Left kidney (tissue), 2 donors: ENCODE measurements around the gene USP34. TPM values are rescaled to one million over a fixed set of nuclear protein-coding genes. Genes with fewer than 3 reads are reported as not detected.
"Not testable (repeated sequence)": the region's sequence is repeated elsewhere in the genome, so short reads cannot be mapped to it uniquely, and the experiment has no call there.

Experiments used
- DNase-seq: peaks from one replicate; pipeline ENCODE4 v3.0.0-alpha.2; 2013
- polyA plus RNA-seq: library from polyadenylated mRNA; unstranded; fragments of 120-200 nt; gene quantifications from one replicate; pipeline ENCODE4 v1.2.1, GENCODE V29; 2013; ENCODE audit not compliant: insufficient read length

The USP34 gene
- polyA plus RNA-seq, 1 donor = 171 TPM

DNA sequence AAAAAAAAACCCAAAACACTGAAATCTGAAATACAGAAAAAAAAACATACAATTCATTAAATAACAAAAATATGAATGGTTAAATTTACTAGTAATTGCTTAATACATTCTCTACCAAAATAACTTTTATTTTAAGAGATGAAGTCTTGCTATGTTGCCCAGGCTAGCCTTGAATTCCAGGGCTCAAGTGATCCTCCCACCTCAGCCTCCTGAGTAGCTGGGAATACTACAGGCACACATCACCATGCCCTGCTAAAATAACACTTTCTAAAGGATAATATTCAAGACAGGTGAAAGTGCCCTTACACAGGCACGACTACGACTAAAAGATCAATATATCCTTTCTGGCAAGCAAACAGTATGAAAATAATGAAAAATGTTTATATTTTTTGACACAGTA, 9.5 kb downstream of the USP34 start:
- DNase-seq = no peak

DNA sequence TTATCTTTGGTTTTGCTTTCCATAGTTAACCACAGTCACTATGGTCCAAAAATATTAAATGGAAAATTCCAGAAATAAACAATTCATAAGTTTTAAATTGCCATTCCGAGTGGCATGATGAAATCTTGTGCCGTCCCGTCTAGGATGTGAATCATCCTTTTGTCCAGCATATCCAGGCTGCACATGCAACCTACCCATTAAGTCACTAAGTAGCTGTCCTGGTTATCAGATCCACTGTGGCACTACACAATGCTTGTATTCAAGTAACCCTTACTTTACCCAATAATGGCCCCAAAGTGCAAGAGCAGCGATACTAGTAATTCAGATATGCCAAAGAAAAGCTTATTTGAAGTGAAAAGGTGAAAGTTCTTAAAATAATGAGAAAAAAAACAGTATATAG, 10.7 kb downstream of the USP34 start:
- no peak for DNase-seq

DNA sequence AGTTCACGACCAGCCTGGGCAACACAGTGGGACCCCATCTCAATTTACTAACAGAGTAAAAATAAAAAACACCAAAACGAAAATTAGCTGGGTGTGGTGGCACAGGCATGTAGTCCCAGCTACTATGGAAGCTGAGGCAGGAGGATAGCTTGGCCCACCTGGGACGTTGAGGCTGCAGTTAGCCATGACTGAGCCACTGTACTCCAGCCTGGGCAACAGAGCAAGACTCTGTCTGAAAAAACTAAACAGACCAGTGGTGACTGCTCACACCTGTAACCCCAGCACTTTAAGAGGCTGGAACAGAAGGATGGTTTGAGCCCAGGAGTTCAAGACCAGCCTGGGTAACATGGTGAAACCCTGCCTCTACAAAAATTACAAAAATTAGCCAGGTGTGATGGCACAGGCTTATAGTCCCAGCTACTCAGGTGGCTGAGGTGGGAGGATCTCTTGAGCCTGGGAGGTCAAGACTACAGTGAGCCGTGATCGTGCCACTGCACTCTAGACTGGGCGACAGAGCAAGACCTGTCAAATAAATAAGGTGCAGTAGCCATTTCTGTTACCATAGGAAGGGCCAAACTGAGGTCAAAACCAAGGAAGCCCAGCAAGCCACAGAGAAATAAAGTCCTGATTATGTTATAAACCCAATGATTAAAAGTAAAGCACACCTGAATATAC, 14.0 kb downstream of the USP34 start:
- DNase-seq = no peak

DNA sequence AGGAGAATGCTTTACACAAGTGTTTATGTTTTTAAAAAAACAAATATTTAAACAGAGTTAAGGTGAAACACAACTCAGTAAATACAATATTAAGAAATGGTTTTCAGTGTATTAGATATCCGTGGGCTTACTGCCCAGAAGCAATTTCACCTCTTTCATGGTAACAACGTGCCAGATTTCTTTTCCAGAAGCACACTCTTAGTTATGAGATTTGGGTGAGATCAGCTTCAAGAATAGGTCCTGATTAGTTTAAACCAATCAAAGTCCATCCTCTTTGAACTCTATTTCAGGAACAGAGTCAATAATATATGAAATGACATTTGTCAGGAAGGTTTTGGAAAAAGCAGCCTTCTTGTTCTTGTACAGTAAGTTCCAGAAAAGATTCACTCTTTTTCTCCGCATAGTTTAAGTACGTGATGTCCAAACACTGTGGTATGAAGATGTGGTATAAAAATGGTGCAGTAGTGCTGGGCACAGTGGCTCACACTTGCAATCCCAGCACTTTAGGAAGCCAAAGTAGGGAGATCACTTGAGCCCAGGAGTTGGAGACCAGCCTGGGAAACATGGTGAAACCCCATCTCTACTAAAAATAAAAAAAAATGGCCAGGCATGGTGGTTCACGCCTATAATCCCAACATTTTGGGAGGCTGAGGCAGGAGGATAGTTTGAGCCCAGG, 14.7 kb downstream of the USP34 start:
- DNase-seq = no peak

DNA sequence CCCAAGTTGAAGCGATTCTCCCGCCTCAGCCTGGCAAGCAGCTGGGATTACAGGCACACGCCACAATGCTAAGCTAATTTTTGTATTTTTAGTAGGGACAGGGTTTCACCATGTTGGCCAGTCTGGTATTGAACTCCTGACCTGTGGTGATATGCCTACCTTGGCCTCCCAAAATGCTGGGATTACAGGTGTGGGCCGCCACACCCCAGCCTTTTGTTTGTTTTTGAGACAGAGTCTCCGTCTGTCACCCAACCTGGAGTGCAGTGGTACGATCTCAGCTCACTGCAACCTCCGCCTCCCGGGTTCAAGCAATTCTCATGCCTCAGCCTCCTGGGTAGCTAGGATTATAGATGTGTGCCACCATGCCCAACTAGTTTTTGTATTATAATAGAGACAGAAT, 15.9 kb downstream of the USP34 start:
- not testable (repeated sequence) for DNase-seq

DNA sequence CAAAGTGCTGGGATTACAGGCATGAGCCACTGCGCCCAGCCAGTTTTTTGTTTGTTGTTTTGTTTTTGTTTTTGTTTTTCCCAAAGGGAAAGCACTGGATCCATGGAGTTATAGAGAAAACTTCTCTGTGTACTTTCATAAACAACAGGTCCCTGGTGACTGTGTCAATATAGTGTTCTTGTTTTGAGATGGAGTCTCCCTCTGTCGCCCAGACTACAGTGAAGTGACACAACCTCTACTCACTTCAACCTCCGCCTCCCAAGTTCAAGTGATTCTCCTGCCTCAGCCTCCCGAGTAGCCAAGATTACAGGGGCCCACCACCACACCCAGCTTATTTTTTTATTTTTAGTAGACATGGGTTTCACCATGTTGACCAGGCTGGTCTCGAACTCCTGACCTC, 16.5 kb downstream of the USP34 start:
- no peak for DNase-seq

GRCh38 chr2:61452392-61452791, 18.5 kb downstream of the USP34 start:
- DNase-seq = no peak

DNA sequence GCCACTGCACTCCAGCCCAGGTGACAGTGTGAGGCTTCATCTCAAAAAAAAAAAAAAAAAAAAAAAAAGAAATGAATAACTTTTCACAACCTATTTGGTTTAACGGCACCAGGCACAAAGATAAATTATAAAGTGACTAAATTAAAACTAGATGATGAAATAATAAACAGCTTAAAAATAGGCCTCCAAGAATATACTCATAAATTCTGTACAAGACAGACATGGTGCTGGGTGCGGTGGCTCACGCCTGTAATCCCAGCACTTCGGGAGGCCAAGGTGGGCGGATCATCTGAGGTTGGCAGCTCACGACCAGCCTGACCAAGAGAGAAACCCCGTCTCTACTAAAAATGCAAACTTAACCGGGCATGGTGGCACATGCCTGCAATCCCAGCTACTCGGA, 19.7 kb downstream of the USP34 start:
- DNase-seq = no peak

DNA sequence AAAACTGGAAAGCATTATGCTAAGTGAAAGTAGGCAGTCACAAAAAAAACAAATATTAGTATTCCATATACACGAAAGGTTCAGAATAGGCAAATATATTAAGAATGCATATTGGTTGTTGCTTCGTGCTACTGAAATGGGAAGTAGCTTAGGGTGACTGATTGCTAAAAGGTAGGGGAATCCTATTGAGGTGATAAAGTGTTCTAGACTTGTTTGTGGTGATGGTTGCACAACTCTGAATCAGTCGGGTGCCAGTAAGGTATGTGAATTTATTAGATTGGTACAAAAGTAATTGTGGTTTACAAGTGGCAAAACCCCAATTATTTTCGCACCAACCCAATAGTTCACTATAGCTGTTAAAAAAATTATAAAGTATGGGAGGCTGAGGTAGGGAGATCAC, 20.7 kb downstream of the USP34 start:
- DNase-seq = no peak

GRCh38 chr2:61448229-61448628, 22.7 kb downstream of the USP34 start:
- DNase-seq = no peak

DNA sequence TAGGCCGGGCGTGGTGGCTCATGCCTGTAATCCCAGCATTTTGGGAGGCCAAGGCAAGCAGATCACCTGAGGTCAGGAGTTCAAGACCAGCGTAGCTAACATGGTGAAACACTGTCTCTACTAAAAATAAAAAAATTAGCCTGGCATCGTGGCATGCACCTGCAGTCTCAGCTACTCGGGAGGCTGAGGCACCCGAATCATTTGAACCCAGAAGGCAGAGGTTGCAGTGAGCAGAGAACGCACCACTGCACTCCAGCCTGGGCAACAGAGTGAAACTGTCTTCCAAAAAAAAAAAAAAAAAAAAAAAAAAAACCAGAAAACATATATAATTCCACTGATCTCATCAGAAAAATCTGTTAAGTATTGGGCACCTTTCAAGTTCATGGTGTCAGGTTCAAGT, 23.9 kb downstream of the USP34 start:
- DNase-seq = not testable (repeated sequence)

DNA sequence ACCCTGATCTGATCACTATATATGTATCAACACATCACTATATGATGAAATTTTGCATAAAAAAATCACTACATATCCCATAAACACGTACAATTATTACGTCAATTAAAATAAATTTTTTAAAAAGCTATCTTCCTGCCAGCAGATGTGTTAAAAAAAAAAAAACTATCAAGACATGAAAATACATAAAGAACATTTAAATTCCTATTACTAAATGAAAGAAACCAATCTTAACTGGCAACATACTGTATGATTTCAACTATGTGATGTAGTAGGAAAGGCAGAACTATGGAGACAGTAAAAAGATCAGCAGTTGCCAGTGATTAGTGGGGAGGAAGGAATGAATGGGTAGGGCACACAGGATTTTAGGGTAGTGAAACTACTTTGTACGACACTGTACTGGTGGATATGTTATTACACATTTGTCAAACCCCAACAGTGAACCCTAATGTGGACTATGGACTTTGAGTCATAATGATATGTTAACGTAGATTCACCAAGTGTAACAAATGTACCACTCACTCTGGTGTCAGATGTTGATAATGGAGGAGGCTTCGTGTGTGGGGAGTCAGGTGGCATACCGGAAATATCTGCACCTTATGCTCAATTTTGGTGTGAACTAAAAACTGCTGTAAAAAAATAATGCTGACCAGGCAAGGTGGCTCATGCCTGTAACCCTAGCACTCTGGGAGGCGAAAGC, 27.4 kb downstream of the USP34 start:
- no peak for DNase-seq

- no peak for DNase-seq
These were observed 31.5 kb downstream of the USP34 start for GRCh38 chr2:61439241-61440002.

DNA sequence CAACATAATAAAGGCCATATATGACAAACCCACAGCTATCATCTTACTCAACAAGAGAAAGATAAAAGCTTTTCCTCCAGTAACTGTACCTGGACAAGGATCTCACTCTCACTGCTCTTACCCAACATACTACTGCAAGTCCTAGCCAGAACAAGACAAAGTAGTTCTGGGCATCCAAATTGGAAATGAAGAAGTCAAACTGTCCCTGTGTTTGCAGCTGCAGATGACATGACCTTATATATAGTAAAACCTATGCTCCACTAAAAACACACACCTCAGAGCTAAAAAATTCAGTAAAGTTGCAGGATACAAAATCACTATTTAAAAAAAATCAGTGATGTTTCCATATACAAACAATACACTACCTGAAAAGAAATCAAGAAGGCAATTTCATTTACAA, 32.2 kb downstream of the USP34 start:
- no peak for DNase-seq

DNA sequence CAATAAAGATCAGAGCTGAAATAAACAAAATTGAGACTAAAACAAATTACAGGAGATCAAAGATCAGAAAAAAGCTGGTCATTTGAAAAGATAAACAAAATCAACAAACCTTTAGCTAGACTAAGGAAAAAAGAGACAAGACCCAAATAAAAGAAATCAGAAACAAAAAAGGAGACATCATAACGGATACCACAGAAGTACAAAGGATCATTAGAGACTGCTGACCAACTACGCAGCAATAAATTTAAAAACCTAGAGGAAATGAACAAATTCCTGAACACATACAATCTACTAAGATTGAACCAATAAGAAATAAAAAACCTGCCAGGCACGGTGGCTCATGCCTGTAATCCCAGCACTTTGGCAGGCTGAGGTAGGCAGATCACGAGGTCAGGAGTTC, 33.7 kb downstream of the USP34 start:
- DNase-seq = no peak

GRCh38 chr2:61436092-61436491, 34.8 kb downstream of the USP34 start:
- DNase-seq = no peak

DNA sequence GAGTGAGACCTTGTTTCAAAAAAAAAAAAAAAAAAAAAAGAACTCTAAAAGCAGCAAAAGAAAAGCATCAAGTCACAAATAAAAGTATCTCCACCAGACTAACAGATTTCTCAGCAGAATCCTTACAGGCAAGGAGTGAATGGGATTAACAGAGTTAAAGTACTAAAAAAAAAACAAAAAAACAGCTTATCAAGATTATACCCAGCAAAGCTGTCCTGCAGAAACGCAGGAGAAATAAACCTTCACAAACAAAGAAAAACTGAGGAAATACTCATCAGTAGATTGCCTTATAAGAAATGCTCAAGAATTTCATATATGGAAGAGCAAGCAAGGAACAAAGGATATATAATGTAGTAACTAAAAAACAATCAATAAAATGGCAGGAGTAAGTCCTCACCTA, 35.6 kb downstream of the USP34 start:
- DNase-seq = no peak

DNA sequence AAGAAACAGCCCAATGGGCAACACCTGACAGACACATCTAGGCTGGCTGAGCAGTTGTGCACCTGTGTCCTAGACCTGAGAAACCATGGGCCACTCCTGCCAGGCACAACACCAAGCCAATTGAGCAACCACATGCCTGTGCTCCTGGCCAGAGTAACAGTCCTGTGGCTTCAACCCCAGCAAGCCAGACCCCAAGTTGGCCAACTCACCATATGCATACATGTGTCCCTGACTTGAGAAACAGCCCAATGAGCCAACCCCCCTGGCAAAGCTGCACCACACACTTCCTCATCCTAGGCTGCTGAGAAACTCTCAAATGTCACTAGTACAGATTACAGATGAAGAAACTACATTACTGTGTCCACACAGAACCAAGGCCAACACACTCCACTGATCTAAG, 36.6 kb downstream of the USP34 start:
- no peak for DNase-seq

GRCh38 chr2:61433606-61434005, 37.3 kb downstream of the USP34 start:
- no peak for DNase-seq

DNA sequence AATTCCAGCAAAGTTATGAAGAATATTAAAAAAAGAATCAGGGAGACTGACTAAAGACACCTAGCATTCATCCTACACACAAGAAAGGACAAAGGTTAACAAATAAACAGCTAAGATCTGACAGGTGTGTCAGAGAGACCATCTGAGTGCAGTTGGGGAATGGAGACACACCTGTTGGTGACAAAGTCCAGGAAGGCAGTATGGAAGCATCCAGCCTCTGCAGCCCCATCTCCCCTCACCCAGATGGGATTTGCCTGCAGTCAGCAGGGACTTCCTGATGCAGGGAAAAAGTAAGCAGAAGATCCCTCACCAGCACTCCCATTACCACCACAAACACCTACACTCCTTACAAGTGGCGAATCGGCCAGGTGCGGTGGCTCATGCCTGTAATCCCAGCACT, 37.9 kb downstream of the USP34 start:
- no peak for DNase-seq

GRCh38 chr2:61431345-61431744, 39.5 kb downstream of the USP34 start:
- DNase-seq = no peak

GRCh38 chr2:61426267-61426897, 44.5 kb downstream of the USP34 start:
- DNase-seq = no peak
